CD4-positive, alpha-beta T cell treated with Interleukin-21 for 1 hour (primary cell): ENCODE measurements around the gene MRPS2.

ENCODE experiments used
- DNase-seq: peaks from one replicate; pipeline ENCODE4 v3.0.0-alpha.2; 2020

MRPS2 gene

DNA sequence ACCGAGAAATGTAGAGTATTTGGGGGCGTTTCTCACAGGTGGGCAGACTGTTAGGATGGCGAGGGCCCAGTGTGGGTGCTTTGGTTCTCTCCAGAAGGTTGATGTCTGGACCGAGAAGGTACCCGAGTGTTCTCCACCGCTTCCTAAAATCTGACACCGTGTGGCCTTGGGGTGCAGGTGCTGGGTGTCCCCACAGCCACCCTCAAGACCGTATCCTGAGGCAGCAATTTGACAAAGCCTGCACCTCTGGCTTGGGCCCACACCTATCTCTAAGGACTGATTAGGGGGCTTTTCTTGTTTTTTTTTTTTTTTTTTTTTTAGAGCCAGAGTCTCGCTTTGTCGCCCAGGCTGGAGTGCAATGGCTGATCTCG lies 19.6 kb upstream of the MRPS2 start:
- no peak for DNase-seq

DNA sequence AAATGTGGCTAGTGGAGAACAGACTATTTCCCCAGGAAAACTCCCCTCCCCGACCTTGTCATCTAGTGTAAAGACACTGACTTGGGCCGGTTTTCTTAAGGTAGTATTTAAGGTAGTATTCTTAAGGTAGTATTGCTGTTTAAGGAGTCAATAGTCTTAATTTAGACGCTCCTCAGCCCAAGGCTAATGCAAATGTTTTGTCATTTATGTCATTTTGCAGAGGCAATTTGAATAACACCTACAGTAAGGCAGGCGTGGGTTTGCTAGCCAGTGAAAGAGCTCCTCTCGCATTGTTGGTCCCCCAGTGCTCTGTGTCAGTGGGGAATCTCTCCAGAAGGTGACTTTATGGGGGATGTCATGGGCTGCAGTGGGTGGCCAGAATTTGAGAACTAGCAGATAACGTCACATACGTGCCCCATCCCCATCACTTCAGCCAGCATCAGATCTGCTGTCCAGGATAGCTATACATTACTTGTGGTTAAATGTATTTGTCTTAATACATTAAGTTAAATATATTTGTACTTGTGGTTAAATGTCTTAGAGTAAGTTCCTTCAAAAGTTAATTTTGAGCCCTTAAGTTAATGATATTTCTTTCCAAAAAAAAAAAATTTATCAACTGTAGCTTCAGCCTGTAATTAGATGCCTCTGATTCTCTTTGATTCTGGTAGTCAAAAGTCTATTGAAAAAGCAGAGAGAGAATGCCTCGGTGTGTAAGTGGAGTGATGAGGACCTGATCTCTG lies 18.3 kb upstream of the MRPS2 start:
- no peak for DNase-seq

DNA sequence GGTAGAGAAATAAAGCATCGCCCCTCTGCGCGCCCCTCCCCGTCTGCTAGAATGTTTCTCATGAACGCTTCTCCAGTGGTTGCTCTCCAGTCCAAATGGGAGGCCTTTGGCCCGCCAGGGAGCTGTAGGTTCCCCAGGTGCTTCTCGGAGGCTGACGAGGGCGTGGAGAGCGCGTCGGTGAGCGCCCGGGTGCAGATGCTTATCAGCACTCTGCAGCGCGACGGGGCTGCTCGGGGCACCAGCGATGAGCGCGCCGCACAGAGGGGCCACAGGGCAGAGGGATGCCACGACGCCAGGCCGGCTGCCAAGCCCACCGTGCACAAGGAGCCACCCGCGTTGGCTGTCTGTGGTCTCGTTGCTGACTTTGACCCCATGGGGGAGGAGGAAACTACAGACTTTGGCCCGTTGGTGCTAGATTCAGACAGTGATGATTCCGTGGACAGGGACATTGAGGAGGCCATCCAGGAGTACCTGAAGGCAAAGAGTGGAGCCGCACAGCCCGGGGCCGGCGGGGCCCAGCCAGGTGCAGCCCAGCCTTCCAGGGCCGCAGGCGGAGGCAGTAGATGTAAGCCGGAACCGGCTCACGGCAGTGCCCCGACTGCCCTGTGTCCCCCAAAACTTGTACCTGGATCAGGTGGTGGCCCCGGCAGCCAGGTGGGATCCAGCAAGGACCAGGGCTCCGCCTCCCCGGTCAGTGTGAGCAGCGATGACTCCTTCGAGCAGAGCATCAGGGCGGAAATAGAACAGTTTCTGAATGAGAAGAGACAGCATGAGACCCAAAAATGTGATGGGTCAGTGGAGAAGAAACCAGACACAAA lies 15.8 kb upstream of the MRPS2 start:
- no peak for DNase-seq

DNA sequence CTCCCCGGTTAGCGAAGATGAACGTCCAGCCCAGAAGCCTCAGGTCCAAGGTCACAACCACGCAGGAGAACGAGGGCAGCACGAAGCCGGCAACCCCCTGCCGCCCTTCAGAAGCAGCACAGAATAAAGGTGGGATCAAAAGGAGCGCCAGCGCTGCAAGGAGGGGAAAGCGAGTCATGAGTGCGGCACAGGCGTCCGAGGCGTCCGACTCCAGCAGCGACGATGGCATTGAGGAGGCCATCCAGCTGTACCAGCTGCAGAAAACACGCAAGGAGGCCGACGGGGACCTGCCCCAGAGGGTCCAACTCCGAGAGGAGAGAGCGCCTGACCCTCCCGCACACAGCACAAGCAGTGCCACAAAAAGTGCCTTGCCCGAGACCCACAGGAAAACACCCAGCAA lies 15.1 kb upstream of the MRPS2 start:
- no peak for DNase-seq

DNA sequence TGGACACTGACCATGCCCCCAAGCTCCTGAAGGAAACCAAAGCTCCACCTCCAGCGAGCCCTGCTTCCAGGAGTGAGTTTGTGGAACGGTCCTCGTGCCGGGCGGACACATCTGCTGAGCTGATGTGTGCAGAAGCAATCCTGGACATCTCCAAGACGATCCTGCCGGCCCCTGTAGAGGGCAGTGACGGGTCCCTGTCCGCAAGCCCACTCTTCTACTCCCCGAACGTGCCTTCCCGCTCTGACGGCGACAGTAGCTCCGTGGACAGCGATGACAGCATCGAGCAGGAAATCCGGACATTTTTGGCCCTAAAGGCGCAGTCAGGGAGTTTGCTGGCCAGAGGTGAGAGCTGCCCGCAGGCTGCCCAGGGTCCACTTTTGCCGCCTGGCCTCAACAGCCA lies 14.7 kb upstream of the MRPS2 start:
- no peak for DNase-seq

DNA sequence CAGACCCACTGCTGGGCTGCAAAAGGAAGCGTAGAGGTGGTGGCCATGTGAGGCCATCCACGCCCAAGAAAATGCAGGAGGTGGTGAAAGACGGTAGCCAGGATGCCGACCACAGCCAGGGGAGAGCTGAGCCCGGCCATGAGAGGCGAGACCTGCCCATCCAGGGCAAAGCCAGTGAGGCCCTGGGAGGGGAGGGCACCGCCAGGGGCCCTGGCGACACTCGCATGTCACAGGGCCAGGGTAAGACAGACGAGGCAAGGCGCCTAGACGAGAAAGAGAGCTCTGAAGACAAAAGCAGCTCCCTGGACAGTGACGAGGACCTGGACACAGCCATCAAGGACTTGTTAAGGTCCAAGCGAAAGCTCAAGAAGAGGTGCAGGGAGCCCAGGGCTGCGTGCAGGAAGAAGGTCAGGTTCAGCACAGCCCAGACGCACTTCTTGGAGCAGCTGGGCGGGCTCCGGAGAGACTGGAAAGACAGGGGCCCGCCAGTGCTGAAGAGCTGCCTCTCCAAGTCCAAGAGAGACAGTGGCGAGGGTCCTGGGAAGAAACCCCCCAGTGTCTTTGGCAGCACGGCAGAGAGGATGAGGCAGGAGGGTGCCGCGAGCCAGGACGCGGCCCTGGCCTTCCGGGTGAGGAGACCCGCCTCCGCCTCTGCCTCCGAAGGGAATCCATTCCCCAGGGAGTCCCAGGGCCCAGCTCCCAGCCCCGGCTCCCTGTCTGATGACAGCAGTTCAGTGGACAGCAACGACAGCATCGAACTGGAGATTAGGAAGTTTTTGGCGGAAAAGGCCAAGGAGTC lies 14.0 kb upstream of the MRPS2 start:
- no peak for DNase-seq

DNA sequence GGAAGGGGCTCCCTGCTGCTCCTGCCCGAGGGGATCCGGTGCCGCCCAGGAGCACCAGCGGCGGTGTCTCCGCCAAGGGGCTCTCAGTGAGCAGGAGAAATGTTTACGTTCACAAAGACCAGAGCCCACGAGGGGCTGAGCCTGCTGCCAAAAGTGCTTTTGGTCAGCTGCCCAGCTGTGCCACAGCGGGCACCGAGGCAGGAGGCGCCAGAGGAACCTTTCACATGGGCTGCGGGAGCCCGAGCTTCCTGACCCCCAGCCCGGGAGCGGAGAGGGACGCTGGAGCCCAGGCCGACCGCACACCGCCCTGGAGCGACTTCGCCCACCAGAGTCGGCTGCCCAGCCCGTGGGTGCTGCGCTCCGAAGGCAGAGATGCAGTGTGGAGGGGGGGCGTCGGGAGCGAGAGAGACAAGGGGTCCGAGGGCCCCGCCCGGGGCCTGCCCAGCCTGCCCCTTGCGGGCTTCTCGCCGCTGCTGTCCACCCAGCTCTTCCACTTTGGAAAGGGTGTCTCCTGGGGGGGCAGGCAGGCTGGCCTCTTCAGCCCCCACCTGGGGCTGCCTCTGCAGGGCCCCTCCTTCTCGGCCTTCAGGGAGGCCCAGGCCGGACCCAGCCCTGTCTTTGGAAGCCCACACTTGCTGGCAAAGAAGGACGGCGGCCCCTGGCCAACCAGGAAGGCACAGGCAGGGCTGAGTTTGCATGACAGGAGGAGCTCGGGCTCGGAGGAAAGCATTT lies 13.0 kb upstream of the MRPS2 start:
- no peak for DNase-seq

DNA sequence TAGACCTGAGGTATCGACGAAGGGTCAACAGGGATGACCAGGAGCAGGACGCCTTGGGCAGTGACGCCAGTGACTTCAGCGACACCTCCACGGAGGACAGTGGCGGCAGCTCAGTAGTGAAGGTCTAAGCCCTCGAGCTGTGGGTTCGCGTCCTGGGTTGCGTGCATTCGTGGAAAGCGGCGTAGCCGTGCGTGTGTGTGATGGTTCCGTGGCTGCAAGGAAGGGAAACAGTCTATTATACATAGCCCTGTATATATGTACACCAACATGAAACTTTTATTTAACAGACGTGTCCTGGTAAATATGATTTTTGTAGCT lies 12.5 kb upstream of the MRPS2 start:
- no peak for DNase-seq

DNA sequence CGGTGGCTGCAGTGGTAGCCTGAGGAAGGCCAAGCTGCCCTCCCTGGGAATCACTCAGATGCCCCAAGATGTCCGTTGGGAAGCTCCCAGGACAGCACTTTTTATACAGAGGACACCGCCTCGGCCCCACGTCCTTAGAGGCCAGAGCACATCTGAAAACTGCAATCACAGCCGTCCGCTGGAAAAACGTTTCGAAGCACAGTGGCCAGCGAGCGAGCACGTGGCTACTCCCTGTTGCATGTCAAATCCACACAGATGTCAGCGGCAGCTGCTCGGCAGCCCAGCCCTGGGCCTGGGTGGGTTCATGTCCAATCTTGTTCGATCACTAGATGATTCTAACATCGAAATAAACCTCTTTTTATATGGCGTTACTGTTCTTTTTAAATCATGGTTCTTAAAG lies 12.0 kb upstream of the MRPS2 start:
- no peak for DNase-seq

DNA sequence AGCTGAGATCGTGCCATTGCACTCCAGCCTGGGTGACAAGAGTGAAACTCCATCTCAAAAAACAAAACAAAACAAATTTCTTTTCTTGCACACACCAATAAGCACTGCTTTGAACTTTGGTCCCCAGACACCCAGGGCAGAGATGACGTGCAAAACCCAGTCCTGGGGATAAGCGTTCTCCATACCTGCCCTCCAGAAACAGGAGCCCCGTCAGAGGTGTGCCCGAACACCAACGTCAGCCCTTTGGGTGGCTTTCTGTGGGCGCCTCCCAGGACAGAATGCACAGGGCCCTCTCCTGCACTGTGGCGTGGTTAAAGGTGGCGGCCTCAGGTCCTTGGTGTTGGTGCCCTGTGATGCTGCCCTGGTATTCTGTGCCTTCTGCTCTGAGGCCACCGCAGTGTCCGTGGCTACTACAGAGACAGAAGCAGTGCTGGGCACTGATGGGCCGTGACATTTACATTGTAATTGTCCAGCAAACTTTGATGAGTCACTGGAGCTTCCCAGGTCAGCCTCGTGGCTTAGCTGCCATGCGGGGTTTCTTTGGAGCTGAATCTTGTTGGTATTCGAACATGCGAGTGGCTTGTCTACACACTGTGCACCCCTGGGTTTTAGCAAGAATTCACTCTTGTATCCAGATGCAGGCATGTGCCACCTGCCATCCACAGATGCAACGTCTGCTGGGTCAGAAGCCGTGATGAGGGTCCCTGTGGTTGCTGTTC lies 11.1 kb upstream of the MRPS2 start:
- DNase-seq = no peak

DNA sequence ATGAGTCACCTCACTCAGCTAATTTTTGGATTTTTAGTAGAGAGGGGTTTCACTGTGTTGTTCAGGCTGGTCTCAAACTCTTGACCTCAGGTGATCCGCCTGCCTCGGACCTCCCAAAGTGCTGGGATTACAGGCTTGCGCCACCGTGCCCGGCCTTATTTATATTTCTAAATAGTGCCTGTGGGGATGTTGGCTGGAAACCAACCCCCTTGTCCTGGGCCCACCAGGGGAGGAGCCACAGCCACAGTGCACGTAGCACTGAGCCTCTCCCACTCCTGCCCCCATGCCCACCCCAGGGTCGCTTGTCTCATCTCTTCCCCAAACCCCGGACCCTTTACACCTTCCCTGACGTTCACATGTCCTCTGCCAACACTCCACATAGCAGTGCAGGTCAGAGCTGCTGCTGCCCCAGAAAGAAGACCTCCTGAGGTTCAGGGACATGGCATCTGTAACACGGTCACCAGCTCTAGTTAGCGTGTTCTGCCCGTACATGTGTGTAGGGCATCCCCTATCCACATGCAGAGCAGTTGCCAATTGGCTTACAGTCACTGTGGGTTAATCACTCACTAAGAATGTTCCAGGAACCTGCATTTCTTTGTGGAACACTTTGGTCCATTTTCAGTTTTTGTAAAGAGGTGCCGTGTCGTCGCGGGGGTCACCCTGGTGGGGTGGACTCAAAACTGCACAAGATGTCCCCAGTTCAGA lies 10.2 kb upstream of the MRPS2 start:
- DNase-seq = no peak

DNA sequence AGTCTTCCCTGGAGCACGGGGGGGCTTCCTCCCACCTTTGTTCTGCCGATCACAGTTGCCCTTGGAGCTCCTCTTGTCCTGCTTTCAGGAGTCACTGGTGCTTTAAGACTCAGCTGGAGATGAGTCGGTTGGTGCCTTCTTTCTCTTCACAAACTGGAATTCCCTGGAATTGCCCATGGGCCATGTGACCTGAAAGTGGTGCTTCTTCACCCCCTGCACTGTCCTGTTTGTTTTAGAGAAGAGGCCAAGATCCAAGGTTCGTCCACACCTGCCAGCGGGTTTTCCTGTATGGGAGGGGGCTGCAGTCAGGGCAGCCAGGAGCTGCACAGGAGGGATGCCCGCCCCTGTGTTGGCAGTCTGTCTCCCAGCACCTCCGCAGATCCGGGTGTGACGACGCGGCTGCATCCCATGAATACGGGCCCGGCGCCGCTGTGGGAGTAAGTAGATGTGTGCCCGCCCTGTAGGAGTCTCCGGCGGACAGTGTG lies 9.5 kb upstream of the MRPS2 start:
- no peak for DNase-seq

DNA sequence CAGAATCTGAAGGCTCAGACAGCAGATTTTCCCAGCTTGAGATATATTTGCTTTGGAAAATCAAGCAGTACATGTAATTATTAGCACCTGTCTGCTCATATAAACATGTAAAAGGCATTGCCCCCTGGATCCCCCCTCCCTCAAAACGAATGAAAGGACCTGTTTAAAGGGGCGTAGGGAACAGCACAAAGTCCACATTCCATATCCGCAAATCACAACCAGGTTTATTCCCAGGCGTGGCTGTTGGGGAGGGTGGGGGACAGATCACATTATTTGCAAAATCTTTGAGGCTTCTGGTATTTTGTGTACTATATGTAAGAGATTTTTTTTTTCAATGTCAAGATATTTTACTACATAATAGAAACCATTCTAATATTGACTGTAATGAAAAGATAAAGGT lies 8.7 kb upstream of the MRPS2 start:
- no peak for DNase-seq

DNA sequence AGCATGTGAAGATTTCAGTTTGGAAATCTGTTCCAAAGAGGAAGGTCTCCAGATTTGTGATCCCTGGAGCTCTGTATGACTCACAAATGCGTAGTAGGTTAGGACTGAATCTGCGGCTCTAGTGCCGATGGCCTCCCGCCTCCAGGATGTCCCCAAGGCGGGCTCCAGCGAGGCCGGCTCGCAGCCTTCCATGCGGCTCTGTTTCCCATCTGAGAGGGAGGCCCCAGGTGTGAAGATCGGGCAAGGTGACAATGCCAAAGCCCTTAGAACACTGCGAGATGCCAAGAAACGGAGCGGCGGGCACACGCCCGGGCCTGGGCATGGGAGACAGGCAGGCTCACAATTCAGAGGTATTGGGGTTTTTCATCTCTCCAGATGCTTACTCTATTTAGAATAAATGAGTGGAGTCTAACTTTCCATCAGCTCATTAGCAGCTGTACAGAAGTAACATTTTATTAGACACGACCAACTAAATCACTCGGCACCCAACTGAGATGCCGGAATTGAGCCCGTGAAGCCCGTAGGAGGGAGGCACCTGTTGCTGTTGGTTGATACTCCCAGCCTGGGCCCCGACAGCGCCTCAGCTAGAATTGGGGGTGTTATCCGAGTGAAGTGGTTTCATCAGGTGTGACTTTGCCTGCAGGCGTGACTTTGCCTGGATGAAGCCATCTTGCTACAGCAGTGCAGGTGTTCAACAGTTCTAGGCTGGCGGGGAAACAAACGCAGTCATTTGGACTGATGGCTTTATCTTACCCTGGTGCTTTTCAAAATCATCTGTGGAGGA lies 7.4 kb upstream of the MRPS2 start:
- DNase-seq = no peak

DNA sequence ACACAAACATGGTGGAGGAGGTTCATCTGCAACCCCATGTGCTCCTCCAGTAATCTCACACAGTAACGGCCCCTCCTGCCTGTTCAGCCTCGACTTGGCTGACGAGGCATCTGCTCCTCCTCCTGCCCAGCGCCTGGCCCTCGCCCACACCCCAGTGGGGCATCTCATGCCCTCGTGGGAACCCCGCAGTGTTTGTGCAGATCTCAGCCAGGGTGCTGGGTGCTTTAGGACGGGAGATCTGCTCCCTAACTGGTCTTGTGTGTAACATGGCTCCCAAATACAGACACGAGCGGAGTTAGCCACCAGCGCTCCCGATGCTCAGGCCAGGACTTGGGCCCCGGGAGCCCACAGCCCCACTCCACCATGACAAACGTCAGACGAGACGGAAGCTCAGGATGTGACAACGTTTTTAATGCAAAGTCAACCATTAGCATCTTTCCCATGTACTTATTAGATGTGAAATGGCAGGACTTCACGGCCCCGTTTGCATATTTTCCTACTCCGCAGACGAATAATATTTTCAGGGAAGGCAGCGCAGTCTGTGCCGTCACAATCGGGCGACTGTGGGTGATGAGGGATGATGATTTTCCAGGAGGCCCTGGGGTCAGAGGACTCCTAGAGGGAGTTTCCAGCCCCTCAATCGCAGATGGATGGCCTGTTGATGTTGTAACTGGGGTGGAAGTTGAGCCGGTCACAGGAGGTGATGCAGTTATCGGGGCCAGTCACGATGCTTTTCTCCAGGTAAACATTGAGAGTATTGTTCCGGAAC lies 5.5 kb upstream of the MRPS2 start:
- no peak for DNase-seq

DNA sequence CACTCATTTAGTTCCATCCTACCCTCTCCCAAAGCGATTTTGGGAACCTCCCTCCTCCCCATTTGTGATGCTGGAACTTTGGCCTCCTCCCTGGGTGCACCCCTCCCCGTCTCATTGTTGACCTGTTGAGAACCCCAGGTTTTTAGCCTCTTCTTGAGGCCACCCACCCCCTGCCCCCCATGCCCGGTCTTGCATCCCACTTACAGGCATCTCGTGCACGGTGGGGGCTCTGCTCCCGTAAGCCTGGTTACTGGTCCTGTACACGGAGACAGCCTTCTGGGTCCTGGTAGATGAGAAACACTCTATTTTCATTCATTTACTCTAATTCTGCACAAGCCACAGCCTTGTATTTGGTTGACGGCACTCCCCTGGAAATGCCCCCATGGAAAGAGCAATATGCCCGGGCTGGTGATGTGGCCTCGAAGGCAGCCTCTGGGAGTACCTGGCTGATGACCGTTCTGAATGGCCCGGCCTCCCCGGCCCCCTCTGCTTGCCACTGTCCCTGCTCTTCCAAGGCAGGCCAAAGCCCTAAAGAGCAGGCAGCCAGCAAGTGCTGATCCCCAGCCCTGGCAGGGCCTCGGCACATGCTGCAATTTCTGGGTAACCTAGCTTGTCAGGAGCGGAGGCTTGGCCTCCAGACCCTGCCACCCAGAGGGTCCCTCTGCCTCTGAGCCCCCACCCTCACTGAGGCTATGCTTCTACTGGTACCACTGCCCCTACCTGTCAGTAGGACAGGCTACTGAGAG lies 1.9 kb upstream of the MRPS2 start:
- DNase-seq = no peak

DNA sequence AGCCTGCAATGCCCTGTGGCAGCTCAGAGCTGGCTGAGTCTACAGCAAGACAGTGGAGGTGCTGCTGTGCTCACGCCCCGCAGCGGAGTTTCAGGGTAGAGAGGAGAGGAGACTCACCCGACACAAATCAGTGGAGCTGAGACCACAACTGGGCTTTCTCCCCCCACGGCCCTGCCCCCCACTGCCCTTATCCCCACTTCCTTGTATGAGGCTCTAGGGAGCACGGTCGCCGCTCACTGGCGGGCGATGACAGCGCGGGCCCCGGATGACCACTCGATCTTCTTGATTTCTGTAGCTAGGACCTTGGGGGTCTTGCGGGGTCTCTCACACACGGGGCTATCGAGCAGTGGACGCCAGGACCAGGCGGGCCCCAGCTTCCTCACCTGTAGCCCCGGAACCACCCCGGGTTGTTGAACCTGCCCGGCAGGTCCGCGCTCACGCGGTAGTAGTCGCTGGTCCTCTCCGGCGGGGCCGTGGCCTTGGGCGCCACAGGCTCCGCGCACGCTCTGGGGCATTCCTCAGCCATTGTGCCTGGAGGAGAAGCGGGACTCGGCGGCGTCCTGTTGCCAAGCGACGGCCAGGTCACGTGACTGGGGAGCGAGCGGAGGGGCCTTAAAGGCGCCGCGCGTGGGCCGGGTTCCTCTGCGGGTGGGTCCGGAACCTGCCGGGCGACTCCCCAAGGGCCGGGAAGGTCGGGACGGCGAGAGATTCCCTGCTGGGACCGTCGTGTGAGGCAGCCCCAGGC lies 984 bp upstream of the MRPS2 start:
- peak; percentile 90 for DNase-seq

DNA sequence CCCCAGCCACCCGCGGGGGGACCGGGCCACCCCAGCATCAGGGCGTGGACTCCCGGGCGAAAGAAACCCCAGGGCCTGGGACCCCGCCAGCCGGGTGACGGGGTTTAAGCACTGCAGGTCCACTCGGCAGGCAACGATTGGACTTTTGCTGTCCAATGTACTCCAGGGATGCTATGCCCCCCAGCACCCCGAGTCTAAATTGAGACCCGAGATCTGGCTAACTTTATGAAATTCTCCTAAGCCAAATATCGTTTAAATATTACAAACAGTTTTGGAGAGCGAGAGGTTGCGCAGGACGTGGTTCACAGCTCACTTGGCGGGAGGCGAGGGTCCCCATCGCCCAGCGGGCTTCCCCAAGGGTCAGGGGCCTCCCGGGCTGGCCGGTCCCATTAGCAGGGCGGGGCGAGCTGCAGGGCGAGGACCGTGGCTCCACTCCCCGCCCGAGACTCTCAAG lies 384 bp upstream of the MRPS2 start:
- DNase-seq = no peak
